Lower leg skin (tissue), 4 donors: ENCODE results near the gene TLE5. TPM values are rescaled to one million over a fixed set of nuclear protein-coding genes. Genes with fewer than 3 reads are reported as not detected.
A peak's percentile ranks its signal among the peaks of the same experiment; 100 is the strongest.
"Not testable (repeated sequence)": the region's sequence is repeated elsewhere in the genome, so short reads cannot be mapped to it uniquely, and the experiment has no call there.

ENCODE experiments used
- DNase-seq, 2 donors: peaks; one replicate each; pipeline ENCODE4 v3.0.0-alpha.2; 2019; ENCODE audit warnings: low spot score in 2 of 2
- H3K4me3 ChIP-seq: fragments of 200-600 bp; sonication (generic); 2 replicates; pipeline ENCODE4 v1.5.1; 2017; ENCODE audit warnings: mild to moderate bottlenecking, low read depth; ENCODE audit not compliant: poor library complexity, severe bottlenecking
- POLR2A ChIP-seq, 2 donors: fragments of 450-650 bp; IDR thresholded peaks; one replicate each; pipeline ENCODE4 v1.6.1; 2016 to 2017; ENCODE audit warnings: antibody characterized with exemption in 2 of 2, mild to moderate bottlenecking in 1 of 2, moderate library complexity in 1 of 2
- WGBS, 2 donors: methylation state at CpG; one replicate each; pipeline ENCODE4 v1.1.5; 2018; 5-methylcytosine and 5-hydroxymethylcytosine counted together
- intact Hi-C: fragments of 100-400 bp; cut with DNase I; formaldehyde crosslinking; loops from one replicate; pipeline ENCODE4 v1.15.0; 2023; ENCODE audit warnings: low total_unique reads
- total RNA-seq, 4 donors: library from RNA; depleted of rRNA; stranded (reverse); fragments of >200 nt; gene quantifications; one replicate each; pipeline ENCODE4 v1.1.0, GENCODE V29; 2016
- TF ChIP-seq, protein P1 (sequence below), 3 donors: fragments of 450-650 bp; IDR thresholded peaks; one replicate each; pipeline ENCODE4 v1.5.1; 2016; ENCODE audit warnings: antibody characterized with exemption in 3 of 3, mild to moderate bottlenecking in 3 of 3, moderate library complexity in 2 of 3

The TLE5 gene
- total RNA-seq, 4 donors from 2014 or later = 329 to 533 (median 387) TPM

DNA sequence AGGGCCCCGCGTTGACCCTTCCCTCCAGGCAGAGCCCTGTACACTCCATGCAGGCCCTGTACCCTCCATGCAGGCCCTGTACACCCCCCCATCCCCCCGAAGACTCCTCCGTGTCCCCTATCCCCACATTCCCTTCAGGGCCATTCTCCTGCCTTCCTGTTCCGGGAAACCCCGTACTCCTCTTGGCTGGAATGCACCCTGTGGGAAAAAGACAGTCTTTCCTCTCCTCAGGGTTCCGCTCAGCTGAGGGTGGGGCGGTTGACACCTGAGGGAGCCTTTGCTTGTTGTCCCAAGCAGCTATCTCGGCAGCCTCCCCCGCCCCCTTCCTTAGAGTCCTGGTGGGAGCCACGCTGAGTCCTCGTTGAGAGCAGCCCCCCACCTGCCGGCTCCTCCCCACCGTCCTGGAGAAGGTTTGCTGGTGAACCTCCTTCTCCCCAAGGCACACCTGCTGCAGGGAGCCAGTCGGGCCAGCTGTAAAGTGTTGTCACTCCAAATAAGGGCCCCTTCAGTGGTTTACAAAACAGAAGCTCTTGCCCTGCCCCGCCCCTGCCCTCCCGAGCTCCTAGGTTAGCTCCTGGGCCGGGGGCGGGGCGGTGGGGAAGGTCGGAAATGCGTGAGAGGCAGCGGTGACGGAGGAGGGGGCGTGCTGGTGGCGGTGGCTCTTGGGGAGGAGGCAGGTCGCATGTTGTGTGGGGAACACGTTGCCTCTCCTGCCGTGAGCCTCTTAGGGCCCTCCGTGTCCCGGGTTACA is 33.3 kb upstream of the TLE5 start:
- no peak for DNase-seq
- intact Hi-C loops = no loop called here
- peak overlapping the region; percentile 95 for H3K4me3 ChIP-seq
- 5 to 10% methylated on average over 31 of the region's 31 CpGs for WGBS, 2 donors
- TF ChIP-seq, protein P1, sequence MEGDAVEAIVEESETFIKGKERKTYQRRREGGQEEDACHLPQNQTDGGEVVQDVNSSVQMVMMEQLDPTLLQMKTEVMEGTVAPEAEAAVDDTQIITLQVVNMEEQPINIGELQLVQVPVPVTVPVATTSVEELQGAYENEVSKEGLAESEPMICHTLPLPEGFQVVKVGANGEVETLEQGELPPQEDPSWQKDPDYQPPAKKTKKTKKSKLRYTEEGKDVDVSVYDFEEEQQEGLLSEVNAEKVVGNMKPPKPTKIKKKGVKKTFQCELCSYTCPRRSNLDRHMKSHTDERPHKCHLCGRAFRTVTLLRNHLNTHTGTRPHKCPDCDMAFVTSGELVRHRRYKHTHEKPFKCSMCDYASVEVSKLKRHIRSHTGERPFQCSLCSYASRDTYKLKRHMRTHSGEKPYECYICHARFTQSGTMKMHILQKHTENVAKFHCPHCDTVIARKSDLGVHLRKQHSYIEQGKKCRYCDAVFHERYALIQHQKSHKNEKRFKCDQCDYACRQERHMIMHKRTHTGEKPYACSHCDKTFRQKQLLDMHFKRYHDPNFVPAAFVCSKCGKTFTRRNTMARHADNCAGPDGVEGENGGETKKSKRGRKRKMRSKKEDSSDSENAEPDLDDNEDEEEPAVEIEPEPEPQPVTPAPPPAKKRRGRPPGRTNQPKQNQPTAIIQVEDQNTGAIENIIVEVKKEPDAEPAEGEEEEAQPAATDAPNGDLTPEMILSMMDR (IDR thresholded peaks at IDR 0.05) = no peak
- TF ChIP-seq POLR2A (IDR thresholded peaks at IDR 0.05) = no peak

DNA sequence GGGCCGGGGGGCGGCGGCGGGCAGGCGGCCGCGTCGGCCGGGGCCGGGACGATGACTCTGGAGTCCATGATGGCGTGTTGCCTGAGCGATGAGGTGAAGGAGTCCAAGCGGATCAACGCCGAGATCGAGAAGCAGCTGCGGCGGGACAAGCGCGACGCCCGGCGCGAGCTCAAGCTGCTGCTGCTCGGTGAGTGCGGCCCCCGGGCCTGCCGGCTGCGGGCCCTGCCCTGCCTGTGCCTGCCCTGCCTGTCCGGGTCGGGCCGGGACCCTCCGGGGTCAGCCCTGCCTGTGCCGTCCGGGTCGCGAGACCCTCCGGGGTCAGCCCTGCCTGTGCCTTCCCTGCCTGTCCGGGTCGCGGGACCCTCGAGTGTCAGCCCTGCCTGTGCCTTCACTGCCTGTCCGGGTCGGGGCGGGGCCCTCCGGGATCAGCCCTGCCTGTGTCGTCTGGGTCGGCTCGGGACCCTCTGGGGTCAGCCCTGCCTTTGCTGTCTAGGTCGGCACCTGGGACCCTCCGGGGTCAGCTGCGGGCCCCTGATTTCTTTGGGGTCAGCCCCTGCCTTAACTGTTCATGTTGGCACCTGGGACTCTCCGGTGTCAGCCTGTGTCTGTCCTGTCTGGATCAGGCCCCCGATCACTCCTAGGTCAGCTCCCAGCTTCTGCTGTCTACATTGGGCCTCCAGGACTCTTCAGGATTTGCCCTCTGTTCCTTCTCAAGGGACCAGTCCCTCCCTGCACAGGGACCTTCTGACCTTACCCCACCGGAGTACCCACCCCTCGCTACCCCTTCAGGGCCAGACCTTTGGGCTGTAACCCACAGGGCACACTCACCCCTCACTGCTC is 32.5 kb upstream of the TLE5 start:
- TF ChIP-seq, protein P1 (IDR thresholded peaks at IDR 0.05) = no peak
- no peak for TF ChIP-seq POLR2A (IDR thresholded peaks at IDR 0.05)
- H3K4me3 ChIP-seq = peak overlapping the region; percentile 95
- intact Hi-C loops = no loop called here
- no peak for DNase-seq
- WGBS, 2 donors = 4 to 7% methylated on average over 4 to 41 of the region's 57 CpGs

DNA sequence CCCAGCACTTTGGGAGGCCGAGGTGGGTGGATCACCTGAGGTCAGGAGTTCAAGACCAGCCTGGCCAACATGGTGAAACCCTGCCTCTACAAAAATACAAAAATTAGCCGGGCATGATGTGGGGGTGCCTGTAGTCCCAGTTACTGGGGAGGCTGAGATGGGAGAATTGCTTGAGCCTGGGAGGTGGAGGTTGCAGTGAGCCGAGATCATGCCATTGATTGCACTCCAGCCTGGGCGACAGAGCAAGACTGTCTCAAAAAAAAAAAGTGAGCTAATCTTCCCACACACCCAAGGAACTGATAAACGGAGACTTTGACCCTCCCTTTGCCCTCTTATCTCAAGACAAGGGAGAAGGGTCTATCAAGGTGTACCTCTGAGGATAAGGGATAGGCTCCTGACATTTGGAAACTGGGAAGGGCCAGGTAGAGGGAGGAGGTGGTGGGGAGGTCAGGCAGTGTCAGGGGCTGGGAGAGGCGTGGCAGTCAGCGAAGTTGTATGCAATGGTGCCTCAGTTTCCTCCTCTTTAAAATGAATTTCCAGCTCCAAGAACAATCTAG is 27.1 kb upstream of the TLE5 start:
- H3K4me3 ChIP-seq, DNase-seq: not testable (repeated sequence)
- 84 to 86% methylated on average over 7 of the region's 7 CpGs for WGBS, 2 donors
- intact Hi-C loops = loop anchor here (10.0 kb wide), 1 partner anchor 75 kb away; no protein-coding TSS in a partner anchor

DNA sequence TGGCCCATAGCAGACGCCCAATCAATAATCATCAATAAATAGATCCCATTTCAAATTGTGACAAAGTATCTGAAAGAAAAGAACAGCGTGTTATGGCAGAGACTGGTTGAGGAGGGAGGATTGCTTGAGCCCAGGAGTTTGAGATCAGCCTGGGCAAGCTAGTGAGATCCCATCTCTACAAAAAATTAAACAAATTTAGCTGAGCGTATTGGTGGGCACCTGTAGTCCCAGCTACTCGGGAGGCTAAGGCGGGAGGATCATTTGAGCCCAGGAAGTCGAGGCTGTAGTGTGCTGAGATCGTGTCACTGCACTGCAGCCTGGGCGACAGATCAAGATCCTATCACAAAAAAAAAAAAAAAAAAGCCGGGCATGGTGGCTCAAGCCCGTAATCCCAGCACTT is 25.5 kb upstream of the TLE5 start:
- no peak for DNase-seq
- H3K4me3 ChIP-seq = no peak overlapping the region
- TF ChIP-seq POLR2A (IDR thresholded peaks at IDR 0.05) = no peak
- TF ChIP-seq, protein P1 (IDR thresholded peaks at IDR 0.05) = no peak
- intact Hi-C loops = loop anchor here (10.0 kb wide), 1 partner anchor 77 kb away; no protein-coding TSS in a partner anchor
- WGBS, 2 donors = 78 to 79% methylated on average over 10 of the region's 10 CpGs

DNA sequence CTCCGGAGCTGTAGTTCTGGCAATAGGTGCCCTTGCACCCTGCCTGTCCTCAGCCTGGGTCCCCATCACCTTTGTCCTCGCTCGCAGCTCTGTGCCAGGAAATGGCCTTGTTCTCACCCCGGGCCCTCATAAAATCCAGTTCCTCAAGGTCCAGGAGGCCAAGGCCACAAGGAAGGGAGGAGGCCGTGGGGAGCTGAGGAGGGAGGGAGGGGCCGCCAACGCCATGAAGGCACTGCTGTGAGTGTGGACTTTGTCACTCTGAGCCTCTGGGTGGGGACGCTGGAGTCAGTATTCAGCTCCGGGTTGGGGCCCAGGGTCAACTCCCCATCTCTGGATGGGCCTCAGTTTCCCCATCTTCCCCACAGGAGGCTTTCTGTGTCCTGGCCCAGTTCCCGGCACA is 22.6 kb upstream of the TLE5 start:
- no peak for TF ChIP-seq POLR2A (IDR thresholded peaks at IDR 0.05)
- TF ChIP-seq, protein P1 (IDR thresholded peaks at IDR 0.05) = no peak
- intact Hi-C loops = loop anchor here (10.0 kb wide), 1 partner anchor 80 kb away; no protein-coding TSS in a partner anchor
- H3K4me3 ChIP-seq = no peak overlapping the region
- WGBS, 2 donors = 77 to 88% methylated on average over 8 to 10 of the region's 10 CpGs
- no peak for DNase-seq

DNA sequence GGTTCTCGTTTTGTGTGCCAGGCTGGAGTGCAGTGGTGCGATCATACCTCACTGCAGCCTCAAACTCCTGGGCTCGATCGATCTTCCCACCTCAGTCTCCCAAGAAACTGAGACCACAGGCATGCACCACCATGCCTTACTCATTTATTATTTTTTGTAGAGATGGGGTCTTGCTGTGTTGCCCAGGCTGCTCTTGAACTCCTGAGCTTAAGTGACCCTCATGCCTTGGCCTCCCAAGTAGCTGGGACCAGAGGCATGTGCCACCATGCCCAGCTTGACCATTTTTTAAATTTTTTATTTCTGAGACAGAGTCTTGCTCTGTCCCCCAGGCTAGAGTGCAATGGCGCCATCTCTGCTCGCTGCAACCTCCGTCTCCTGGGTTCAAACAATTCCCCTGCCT is 21.7 kb upstream of the TLE5 start:
- intact Hi-C loops = loop anchor here (10.0 kb wide), 1 partner anchor 81 kb away; no protein-coding TSS in a partner anchor
- 89 to 98% methylated on average over 7 of the region's 7 CpGs for WGBS, 2 donors

More for the DNA sequence above, 21.7 kb upstream of the TLE5 start:
- TF ChIP-seq, protein P1 (IDR thresholded peaks at IDR 0.05) = no peak
- TF ChIP-seq POLR2A (IDR thresholded peaks at IDR 0.05) = no peak
- no peak overlapping the region for H3K4me3 ChIP-seq
- DNase-seq = no peak
